GM20000 (cell line): ENCODE measurements around the gene ZNF318.
"Not testable (repeated sequence)": the region's sequence is repeated elsewhere in the genome, so short reads cannot be mapped to it uniquely, and the experiment has no call there.

Experiments
- DNase-seq: peaks from one replicate; pipeline ENCODE4 v3.0.0; 2012; ENCODE audit warnings: low spot score
- TF ChIP-seq, protein P1 (sequence below): IDR thresholded peaks from 2 replicates; pipeline ENCODE4 v1.5.1; 2012; ENCODE audit warnings: mild to moderate bottlenecking, control low read depth; ENCODE audit errors: extremely low read depth, missing control alignments

Gene ZNF318

DNA sequence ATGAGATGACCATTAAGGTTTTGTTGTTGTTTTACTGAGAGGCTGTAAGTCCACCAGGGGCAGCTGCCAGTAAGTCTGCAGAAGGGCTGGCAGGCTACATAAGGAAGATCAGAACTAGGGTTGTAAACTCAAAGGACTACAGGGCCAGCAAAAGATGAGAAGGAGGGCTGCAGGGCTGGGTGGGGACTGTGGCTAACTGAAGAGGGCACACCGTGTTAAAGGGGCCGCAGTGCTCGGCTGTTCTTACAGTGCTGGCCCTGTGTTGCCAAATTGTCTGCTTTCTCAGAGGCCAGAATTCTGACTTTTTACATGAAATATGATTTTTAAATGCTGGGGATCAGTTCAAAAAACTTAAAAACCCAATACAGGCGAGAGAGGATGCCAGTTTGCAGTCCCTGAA, 25.5 kb upstream of the ZNF318 start:
- TF ChIP-seq, protein P1, sequence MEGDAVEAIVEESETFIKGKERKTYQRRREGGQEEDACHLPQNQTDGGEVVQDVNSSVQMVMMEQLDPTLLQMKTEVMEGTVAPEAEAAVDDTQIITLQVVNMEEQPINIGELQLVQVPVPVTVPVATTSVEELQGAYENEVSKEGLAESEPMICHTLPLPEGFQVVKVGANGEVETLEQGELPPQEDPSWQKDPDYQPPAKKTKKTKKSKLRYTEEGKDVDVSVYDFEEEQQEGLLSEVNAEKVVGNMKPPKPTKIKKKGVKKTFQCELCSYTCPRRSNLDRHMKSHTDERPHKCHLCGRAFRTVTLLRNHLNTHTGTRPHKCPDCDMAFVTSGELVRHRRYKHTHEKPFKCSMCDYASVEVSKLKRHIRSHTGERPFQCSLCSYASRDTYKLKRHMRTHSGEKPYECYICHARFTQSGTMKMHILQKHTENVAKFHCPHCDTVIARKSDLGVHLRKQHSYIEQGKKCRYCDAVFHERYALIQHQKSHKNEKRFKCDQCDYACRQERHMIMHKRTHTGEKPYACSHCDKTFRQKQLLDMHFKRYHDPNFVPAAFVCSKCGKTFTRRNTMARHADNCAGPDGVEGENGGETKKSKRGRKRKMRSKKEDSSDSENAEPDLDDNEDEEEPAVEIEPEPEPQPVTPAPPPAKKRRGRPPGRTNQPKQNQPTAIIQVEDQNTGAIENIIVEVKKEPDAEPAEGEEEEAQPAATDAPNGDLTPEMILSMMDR = no peak
- DNase-seq = no peak

DNA sequence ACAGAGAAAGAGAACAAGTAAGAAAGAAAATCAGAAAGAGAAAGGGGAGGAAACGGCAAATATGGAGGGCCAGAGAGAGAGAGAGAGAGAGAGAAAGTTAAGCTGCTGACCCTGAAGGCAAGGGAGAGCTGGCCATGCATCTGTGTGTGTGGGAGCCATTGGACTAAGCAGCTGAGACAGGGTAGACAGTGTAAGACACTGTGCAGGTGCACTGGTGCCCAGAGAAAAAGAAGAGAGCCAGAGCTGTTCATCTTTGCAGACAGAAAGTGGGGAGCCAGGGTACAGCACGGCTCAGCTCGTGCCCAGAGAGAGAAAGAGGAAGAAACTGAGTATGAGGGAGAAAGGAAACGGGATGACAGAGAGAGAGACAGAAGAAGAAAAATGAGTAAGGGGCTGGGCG, 24.2 kb upstream of the ZNF318 start:
- TF ChIP-seq, protein P1 = no peak
- DNase-seq = no peak

DNA sequence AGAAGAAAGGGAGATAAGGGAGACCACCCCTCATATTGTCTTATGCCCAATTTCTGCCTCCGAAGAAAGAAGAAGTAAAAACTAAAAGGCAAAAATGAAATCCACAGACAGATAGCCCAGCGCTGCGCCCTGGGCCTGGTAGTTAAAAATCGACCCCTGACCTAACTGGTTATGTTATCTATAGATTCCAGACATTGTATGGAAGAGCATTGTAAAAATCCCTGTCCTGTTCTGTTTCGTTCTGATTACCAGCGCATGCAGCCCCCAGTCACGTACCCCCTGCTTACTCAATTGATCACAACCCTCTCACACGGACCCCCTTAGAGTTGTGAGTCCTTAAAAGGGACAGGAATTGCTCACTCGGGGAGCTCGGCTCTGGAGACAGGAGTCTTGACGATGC, 23.7 kb upstream of the ZNF318 start:
- DNase-seq = not testable (repeated sequence)

DNA sequence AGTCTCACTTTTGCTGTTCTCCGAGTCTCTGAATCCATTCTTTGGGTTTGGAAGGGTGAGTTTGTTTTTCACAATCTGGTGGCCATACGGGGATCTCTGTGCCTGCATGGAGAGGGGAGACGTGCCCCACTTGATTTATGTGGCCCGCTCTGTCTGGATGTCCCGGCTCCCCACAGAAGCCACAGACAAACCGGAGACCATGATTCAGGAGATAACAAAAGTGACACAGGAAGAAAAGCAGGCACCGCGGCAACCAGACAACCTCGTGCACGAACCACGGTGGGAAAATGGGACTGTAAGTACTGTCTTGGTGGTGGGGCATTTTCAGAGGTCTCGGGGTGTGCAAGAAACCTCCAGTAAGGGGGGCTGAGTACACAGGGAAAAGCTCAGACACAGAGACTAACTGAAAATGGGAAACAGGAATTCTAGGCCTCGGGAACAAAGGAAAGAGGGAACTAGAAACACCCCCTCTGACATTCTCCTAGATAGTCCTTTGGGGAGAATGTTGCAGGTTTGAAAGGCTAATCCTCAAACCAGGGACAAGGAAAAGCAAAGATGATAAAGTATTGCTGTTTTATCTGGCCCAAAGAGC, 22.1 kb upstream of the ZNF318 start:
- TF ChIP-seq, protein P1 = no peak
- no peak for DNase-seq

DNA sequence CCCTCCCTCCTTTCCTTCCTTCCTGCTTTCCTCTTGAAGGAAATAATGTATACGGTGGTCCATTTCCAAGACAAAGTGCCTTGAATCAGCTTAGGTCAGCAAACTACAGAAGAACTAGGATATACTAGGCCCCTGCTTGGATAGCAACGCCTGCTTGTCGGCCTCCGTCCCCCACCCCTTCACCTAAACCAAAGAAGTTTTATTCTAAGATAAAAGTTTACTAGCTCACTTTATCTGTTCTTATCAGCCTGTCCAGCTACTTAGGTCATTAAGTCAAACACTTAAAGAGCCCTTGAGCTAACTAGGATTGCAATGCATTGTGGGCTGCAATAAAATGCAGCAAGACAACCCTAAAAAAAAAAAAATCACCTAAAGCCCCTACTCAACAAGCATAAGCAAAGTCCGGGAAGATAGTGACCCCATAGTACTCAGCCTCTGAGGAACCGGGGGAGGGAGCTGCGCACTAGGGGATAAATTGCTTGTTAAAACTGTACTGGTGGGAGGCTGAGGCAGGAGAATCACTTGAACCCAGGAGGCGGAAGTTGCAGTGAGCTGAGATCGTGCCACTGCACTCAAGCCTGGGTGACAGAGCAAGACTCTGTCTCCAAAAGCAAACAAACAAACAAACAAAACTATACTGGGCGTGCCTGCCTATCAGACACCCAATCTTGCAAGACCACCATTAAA, 21.4 kb upstream of the ZNF318 start:
- DNase-seq = not testable (repeated sequence)

DNA sequence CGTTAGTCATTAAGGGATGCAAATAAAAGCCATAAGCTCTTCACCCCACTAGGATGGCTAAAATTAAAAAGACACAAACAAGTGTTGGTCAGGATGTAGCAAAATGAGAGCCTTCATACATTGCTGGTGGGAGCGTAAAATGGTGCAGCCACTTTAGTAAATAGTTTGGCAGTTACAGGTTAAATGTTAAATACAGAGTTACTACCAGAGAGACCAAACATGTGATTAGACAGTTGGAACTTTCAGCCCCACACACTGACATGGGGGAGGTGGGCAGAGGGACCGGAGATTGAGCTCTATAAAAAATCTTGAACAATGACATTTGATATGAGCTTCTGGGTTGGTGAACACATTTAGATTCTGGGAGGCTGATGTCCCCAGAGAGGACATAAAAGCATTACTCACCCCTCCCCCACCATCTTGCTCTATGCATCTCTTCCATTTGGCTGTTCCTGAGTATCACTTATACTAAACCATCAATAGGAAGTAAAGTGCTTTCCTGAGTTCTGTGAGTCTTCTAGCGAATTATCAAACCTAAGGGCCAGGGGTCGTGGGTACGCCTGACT, 20.4 kb upstream of the ZNF318 start:
- TF ChIP-seq, protein P1 = no peak
- DNase-seq = no peak

DNA sequence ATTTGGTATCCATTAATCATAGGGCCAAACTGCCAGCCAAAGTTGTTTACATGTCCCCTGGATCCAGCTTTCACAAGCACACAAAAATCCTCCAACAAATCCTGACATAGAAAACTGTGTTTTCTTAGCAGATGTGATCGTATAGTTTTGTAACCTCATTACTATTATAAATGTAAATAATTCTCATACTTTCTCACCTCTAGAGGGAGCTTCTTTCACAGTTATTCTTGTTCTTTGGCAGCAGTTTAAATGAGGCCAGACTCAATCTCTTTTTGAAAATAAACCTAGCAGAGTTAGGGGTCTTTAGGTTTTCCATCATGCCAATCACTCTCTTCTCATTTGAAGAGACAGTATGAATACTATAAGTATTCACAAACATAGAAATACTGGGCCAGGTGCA, 17.0 kb upstream of the ZNF318 start:
- TF ChIP-seq, protein P1 = no peak
- no peak for DNase-seq

DNA sequence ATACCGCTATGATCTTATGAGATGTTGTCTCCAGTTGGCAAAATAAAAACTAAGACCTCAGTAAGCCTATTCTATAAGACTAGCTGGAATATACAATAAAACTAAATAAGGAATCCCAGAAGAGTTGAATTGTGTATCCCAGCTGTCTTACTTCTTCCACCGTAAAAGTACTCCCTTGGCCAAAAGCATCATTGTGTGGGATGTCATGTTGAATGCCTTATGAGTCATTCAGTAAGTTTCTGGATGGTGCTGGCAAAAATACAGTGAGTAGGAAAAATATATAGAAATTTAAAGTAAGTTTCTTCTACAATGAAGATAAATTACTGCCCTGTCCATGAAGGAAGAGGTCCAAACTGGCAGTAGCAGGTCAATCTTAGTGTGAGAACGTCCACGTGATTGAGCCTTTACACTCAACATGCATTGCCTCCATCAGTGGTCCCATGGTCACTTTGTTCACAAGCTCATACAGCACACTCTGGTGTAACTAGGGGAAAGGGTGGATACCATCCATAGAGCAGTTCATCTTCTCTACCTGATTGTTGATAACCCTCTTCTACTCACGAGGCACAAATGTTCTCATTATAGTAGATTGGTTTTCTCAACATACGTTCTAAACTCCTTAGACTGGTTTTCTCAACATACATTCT, 13.7 kb upstream of the ZNF318 start:
- no peak for DNase-seq
- TF ChIP-seq, protein P1 = no peak

DNA sequence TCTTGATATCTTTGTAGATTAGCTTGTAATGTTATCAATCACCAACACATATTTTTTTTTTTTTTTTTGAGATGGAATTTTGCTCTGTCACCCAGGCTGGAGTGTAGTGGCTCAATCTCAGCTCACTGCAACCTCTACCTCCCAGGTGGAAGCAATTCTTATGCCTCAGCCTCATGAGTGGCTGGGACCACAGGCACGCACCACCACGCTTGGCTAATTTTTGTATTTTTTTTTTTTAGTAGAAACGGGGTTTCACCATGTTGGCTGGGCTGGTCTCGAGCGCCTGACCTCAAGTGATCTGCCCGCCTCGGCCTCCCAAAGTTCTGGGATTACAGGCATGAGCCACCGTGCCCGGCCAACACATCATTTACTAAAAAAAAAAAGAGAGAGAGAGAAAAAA, 11.4 kb upstream of the ZNF318 start:
- DNase-seq = not testable (repeated sequence)
